Right hindlimb (tissue), 1 donor: ENCODE data around the gene TENM3.

ENCODE experiments used
- DNase-seq: peaks from one replicate; pipeline ENCODE4 v3.0.0-alpha.2; 2018

TENM3 gene

DNA sequence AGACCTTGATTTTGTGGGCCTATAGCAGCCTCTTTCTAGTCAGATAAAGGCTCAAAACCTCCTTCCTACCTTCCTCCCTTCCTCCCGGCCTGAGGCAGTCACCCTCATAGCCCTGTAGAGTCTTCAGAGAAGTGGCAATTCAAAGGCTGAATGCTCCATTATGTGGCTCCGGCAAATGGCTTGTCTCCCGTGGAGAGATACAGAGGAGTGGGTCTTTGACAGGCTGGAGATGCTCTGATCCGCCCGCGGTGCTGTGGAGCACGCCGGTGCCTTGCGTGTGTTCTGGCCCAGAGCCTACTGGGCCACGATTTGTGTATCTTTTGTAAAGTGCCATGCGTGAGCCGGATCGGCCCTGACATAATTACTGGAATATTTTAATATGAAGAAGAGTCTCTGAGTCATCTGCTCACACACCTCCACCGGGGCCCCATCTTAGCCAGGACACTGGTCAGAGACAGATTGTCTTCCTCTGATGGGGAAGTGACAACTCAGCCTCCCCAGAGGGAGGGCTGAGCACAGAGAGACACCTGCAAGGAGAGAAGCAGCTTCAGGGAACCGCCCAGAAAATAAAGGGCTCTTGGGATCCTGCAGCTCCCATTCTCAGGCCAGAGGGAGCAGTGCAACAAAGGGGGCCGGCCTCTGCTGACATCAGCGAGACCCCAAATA, 585.3 kb downstream of the TENM3 start:
- no peak for DNase-seq

DNA sequence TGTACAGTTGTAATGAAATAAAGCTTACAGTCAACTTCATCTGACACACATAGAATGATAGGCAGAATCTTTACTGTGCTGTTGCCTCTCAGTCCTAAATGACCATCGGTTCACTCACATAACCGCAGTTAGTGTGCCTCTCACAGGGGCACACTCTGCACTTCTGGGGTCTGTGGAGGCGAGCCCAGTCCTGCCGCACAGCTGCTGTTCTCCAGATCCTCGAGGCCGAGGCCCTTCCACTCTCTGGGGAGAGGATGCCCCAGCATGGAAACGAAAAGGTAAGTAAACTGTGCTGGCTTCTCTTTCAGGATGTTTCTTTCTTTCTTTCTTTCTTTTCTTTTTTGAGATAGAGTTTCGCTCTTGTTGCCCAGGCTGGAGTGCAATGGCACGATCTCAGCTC, 586.0 kb downstream of the TENM3 start:
- DNase-seq, result no peak

DNA sequence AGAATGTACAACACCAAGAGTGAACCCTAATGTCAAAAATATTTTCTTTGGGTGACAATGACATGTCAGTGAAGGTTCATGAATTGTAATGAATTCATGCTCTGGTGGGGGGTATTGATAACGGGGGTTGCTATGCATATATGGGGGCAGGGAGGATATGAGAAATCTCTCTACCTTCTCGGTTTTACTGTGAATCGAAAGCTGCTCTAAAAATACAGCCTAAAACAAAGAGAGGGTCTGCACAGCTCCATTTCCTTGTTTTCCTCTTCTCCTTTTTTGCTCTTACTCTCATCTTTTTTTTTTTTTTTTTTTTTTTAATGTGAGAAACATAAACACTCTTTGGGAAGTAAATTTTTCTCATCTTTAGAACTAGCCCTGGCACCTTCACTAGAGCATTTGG, 588.2 kb downstream of the TENM3 start:
- no peak for DNase-seq

DNA sequence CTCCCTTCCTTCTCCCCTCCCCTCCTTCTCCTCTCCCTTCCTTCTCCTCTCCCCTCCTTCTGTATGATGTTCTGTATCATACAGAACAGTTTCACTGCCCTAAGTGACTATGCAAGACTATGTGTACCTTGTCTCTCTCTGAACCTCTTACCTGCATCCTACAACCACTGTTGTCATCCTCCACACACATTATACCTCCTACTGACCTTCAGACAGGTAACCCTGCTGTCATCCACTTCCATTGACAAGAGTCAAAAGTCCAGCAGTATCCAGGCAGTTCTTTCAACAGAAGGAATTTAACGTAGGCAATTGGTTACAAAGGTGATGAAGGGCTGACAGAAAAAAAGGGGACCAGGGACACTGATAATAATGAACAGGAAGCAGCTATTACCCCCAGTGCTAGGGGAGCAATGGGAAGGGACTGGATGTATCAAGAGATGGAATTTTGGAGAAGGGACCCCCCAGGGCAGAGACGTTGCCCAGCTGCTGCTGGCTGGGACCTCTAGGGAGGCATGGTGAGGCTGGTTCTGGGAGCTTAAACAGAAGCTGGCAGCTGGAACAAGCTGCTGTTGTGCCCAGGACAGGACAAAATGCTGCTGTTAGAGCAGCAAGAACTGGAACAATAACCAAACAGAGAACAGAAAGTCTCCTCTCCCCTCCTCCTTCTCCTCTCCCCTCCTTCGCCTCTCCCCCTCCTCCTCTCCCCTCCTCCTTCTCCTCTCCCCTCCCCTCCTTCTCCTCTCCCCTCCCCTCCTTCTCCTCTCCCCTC, 589.3 kb downstream of the TENM3 start:
- no peak for DNase-seq

DNA sequence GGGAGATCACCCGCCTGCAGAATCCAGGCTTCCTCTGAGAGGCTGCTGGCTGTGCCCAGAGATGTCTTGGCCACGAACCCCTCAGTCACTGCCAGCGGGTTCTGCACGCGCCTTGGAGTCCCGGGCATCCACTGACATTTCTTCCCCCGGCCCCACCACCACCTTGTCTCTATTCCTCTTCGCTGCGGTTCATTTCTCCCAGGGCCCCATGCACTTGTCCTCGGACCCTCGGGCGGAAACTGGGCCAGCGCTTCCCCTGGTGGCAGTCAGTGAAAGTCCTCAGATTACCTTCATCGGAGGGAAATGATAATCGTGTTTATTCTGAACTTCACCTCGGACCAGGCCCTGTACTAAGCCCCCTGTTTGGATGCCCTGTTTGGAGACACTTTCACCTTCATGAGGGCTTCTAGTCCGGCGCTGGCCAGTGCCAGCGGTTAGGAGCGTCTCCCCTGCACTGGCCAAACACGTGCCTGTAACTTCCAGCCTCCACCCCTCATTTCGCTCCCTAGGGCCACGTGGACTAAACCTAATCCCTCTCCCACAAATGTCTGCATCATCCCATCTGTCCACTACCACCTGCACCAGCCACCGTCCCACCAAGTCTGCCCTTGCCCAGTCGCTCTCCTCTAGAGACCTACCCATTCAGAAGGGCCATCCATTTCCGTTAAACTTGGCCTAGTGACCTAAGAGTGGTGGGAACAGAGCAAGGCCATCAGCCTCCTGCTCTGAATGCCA, 592.0 kb downstream of the TENM3 start:
- no peak for DNase-seq

DNA sequence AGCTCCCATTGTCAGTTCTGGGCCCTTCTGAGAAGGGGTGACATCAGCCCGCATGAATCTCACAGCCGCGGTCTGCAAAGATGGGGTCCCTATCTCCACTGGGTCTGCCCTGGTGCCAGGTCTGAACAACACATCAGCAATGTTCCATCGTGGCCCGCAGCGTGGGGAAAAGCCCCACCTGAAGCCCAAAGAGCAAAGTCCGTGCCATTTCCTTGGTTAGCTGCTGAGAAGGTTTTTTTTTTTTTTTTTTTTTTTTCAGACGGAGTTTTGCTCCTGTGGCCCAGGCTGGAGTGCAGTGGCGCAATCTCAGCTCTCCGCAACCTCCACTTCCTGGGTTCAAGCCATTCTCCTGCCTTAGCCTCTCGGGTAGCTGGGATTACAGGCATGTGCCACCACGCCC, 594.6 kb downstream of the TENM3 start:
- no peak for DNase-seq

DNA sequence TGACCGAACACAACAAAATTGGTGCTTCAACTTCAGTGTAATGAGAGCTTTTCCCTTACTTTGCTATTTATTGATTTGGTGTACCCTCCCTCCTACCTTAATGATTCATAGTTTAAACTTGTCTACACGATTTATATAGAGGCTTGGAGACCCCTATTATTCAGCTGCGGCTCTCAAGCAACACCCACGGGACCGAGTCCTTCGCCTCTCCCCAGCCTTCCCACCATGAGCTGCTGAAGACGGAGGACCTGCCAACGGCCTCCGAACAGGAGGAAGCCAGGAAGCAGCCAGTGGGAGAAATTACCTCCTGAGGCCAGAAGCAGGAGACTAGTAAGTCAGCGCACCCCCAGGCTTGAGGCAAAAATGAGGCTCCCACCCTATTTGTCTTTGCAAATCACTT, 595.3 kb downstream of the TENM3 start:
- no peak for DNase-seq

DNA sequence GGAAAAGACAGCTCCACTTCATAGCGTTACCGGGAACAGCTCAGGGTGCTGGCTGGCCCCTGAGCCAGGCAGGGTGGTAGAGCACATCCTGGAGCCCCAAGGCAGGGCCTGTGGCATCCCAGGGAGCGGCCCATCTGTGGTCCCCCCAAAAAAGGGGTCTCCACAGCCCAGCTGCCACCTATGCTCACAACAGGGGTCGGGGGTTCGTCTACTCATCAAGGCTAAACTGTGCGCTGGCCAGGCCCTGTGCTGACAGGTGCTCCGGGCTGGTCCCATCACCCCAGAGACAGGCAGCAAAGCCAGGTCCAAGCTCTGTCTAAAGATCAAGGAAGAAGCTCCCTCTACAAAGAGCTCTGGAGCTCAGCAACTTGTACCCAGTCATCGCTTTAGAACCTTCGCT, 596.1 kb downstream of the TENM3 start:
- no peak for DNase-seq

DNA sequence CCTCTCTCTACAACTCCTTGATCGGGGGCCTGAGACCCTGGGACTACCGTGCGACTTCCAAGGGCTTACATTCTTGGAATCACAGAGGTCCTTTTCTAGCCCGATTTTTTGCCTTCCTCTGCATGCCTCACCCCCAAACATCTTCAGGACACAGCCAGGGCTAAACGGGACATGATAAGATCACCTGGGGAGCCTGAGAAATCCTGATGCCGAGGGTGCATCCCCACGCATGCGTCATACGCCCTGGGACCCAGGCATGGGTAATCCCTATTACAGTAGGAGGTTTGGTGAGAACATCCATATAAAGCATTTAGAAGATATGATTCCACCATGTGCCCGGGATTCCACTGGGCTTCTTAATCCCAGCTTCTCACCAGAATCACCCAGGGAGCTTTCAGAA, 596.9 kb downstream of the TENM3 start:
- DNase-seq, result no peak

DNA sequence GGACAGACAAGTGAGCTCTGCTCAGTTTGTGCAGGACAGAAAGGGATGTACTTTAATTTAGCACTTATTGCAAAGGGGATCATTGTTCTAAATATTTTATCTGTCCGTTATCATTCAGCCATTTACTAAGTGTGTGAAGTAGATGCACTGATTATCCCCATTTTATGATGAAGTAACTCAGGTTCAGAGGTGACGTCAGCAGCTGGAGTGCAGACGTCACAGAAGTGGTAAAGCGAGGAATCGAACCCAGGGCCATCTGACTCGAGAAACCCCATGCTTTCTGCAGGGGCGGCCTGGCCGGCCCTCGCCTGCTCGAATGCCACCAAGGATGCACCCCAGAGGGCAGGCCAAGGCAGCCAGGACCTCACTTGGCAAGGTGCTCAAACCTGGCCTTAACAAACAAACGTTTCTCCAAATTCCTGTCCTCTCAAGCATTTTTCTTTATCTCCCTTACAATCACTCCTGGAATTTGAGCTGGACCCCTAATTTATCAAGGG, 599.0 kb downstream of the TENM3 start:
- DNase-seq, result no peak

DNA sequence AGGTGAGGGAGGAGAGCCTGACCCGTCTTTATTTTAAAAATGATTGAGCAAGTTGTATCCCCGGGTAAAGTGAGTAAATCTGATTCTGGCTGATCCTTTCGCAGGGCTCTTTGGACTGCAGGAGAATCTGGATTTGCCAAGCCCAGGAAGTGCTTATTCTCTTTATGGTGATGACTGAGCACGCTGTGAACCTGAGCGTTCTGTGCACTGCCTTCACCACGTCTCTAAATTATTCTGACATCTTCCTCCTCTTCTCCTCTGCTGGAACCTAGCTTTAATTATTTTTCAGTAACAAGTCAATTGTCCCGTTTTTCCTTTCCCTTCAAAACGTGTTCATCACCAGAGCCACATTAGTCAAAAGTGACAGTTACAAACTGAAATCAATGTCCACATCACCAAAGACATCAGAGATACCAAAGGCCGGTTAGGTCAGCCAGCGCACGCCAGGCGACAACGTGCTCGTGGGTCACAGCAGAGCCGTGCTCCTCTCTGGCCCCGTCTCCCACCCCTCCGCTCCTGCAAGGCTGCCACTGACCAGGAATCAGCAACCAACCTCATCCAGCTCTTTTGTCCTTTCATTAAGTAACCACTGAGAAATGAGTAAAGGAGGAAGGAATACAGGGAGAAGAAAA, 599.7 kb downstream of the TENM3 start:
- DNase-seq, result no peak

DNA sequence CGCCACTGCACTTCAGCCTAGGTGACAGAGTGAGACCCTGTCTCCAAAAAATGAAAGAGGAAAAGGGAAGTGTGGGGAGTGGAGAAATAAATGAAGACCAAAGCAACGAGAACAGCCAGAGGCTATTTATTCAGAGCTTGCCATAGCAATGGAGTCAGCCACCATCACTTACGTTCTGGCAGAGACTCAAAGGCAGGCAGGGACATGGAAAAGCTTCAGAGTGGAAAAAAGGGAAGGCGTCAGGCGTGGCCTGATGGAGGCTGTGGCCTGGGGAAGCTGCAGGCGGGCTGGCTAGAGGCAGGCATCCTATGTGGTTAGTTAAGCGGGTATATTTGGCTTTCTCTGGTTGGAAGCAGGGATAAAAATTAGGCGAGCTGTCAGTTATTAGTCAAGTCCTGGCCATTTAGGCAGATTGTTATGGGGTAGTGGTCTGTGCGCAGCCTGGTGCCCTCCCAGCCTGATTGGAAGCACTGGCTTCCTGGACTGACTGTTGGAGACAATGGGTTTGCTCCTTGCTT, 600.7 kb downstream of the TENM3 start:
- no peak for DNase-seq

DNA sequence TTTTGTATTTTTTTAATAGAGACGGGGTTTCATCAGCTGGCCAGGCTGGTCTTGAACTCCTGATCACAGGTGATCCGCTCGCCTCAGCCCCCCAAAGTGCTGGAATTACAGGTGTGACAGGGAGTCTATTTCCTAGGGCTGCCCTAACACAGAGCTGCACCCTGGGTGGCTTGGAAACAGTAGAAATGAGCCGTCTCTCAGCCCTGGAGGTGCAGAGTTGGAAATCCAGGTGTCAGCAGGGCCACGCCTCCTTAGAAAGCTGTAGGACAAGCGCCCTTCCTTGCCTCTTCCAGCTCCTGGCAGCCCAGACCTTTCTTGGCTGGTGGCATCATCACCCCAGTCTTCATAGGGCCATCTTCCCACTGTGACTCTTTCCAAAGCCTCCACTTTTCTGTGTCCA, 602.4 kb downstream of the TENM3 start:
- no peak for DNase-seq

DNA sequence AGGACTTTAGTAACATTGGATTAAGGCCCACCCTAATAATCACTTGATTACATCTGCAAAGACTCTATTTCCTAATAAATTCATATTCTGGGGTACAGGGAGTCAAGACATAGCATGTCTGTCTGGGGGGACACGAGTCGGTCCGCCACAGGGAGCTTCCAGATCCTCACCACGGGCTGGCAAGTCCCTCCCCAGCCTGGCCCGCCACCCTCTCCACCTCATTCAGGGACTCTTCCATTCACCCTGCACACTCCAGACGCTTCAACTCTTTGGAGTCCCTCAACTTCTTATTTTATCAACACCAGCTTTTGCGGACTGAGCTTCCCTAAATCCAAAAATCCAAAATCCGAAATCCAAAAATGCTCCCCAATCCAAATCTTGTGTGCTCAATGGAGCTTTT, 602.8 kb downstream of the TENM3 start:
- DNase-seq, result no peak

DNA sequence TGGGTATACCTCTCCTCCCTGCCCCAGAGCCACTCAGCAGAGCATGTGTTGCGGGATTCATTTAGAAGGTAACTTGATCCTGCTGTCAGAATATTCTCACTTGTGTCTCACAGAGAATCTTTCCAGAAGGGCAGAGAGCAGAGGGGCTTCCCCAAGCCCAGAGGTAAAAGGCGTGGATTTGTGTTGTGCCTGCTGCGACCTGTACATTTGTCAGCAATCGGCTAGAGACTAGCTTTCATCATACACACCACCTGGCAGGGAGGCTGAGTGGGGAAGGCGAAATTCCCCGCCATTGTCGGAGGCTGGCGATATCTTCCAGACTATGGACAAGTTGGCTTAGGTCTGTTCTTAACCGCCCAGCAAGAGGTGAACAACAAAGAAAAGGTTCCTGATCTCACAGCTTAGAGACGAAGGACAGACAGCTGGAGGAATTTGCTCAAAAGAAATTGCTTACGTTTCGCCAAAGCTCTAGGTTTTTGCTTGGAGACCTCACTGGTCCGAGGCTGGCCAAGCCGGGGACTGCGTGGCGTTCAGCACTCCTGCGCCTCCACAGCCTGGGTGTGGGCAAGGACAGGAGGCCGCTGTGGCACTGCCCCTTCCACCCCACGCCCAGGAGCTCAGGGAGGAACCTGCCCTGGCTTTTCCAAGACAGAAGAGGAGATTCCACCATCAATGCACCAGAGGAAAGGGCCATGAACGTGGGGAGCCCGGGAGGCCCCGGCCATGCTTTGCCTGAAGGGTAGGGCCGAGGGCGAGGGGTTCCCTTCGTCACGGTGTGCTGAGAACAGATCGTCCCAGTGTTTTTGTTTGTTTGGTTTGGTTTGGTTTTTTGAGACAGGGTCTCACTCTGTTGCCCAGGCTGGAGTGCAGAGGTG, 604.6 kb downstream of the TENM3 start:
- no peak for DNase-seq

DNA sequence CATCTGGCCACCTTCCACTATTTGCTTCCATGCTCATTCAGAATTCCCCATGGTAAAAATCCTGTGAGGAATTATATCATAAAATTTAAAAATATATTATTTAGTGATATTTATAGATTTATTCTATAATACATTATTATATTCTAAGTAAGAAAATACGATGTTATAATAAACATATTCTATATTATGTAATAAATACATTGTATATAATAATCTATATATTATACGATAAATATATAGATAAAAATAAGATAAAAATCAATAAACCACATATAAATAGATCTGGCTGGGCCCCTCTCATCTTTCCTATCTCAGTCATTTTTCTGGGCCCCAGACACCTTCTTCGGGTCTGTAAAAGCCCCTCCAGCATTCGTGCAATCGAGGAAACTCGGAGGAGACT, 605.5 kb downstream of the TENM3 start:
- no peak for DNase-seq
